Measurements from ENCODE around the gene C6orf15.
A peak's percentile ranks its signal among the peaks of the same experiment; 100 is the strongest.

C6orf15 gene

GRCh38 chr6:31090973-31091364, 21.4 kb downstream of the C6orf15 start:
- no peaks in the 10 kb centered on the region for H3K9me3 ChIP-seq (ENCODE audit: low read length)
- no peaks in the 10 kb centered on the region for H3F3A ChIP-seq (ENCODE audit: insufficient read depth, low read length)
- no peaks in the 10 kb centered on the region for H3K36me3 ChIP-seq (ENCODE audit: insufficient read depth, low read length)
- H3K27me3 ChIP-seq (ENCODE audit: insufficient read depth, low read length) = peaks cover 5% of the 10 kb centered on the region; the same call in 1 of the 2 replicates
- no peaks in the 10 kb centered on the region for H4K20me1 ChIP-seq (ENCODE audit: insufficient read depth, low read length)
- no peaks in the 10 kb centered on the region for H3K4me1 ChIP-seq (ENCODE audit: insufficient read depth, low read length, severe bottlenecking)
- H3K9ac ChIP-seq (ENCODE audit: low read length) = no peak overlapping the region
- TF ChIP-seq CTCF (IDR thresholded peaks at IDR 0.05; ENCODE audit: low read length) = no peak
- TF ChIP-seq EZH2 (IDR thresholded peaks at IDR 0.05; ENCODE audit: borderline replicate concordance, low read length) = no peak
- no peak overlapping the region for H3K4me3 ChIP-seq (ENCODE audit: low read depth, low read length, poor library complexity, severe bottlenecking)
- no peaks in the 10 kb centered on the region for H3K9me2 ChIP-seq (ENCODE audit: low read depth, low read length)
- no peak overlapping the region for H2AFZ ChIP-seq (ENCODE audit: low read length)
- no peak overlapping the region for H3K27ac ChIP-seq (ENCODE audit: low read depth, low read length, poor library complexity, severe bottlenecking)
- H3K4me2 ChIP-seq (ENCODE audit: low read length) = no peak overlapping the region
- H3K79me2 ChIP-seq (ENCODE audit: insufficient read depth, low read length) = no peaks in the 10 kb centered on the region

GRCh38 chr6:31090275-31090972, 22.0 kb downstream of the C6orf15 start:
- no peaks in the 10 kb centered on the region for H3K9me3 ChIP-seq (ENCODE audit: low read length)
- peaks cover 9% of the 10 kb centered on the region; the same call in 1 of the 2 replicates for H3K27me3 ChIP-seq (ENCODE audit: insufficient read depth, low read length)
- no peaks in the 10 kb centered on the region for H3K79me2 ChIP-seq (ENCODE audit: insufficient read depth, low read length)
- H3K4me3 ChIP-seq (ENCODE audit: low read depth, low read length, poor library complexity, severe bottlenecking) = no peak overlapping the region
- no peak overlapping the region for H3K9ac ChIP-seq (ENCODE audit: low read length)
- H3K36me3 ChIP-seq (ENCODE audit: insufficient read depth, low read length) = no peaks in the 10 kb centered on the region
- no peaks in the 10 kb centered on the region for H3K9me2 ChIP-seq (ENCODE audit: low read depth, low read length)
- no peaks in the 10 kb centered on the region for H3K4me1 ChIP-seq (ENCODE audit: insufficient read depth, low read length, severe bottlenecking)
- no peak overlapping the region for H3K27ac ChIP-seq (ENCODE audit: low read depth, low read length, poor library complexity, severe bottlenecking)
- no peaks in the 10 kb centered on the region for H4K20me1 ChIP-seq (ENCODE audit: insufficient read depth, low read length)
- H3F3A ChIP-seq (ENCODE audit: insufficient read depth, low read length) = no peaks in the 10 kb centered on the region
- H2AFZ ChIP-seq (ENCODE audit: low read length) = no peak overlapping the region
- no peak for TF ChIP-seq EZH2 (IDR thresholded peaks at IDR 0.05; ENCODE audit: borderline replicate concordance, low read length)
- no peak for TF ChIP-seq CTCF (IDR thresholded peaks at IDR 0.05; ENCODE audit: low read length)
- no peak overlapping the region for H3K4me2 ChIP-seq (ENCODE audit: low read length)

GRCh38 chr6:31087494-31088089, 24.8 kb downstream of the C6orf15 start:
- Histone ChIP-seq H3K4me2 (ENCODE audit: low read length) (no peak overlapping the region), H3K4me3 (ENCODE audit: low read depth, low read length, poor library complexity, severe bottlenecking) (no peak overlapping the region), H4K20me1 (ENCODE audit: insufficient read depth, low read length) (no peaks in the 10 kb centered on the region), H2AFZ (ENCODE audit: low read length) (no peak overlapping the region), H3K27ac (ENCODE audit: low read depth, low read length, poor library complexity, severe bottlenecking) (no peak overlapping the region), H3K79me2 (ENCODE audit: insufficient read depth, low read length) (no peaks in the 10 kb centered on the region), H3K4me1 (ENCODE audit: insufficient read depth, low read length, severe bottlenecking) (no peaks in the 10 kb centered on the region), H3K9ac (ENCODE audit: low read length) (no peak overlapping the region), H3K9me2 (ENCODE audit: low read depth, low read length) (no peaks in the 10 kb centered on the region), H3K27me3 (ENCODE audit: insufficient read depth, low read length) (peaks cover 10% of the 10 kb centered on the region; the same call in 1 of the 2 replicates), H3F3A (ENCODE audit: insufficient read depth, low read length) (no peaks in the 10 kb centered on the region), H3K36me3 (ENCODE audit: insufficient read depth, low read length) (no peaks in the 10 kb centered on the region), H3K9me3 (ENCODE audit: low read length) (no peaks in the 10 kb centered on the region)
- peak; percentile 75 for TF ChIP-seq CTCF (IDR thresholded peaks at IDR 0.05; ENCODE audit: low read length)
- TF ChIP-seq EZH2 (IDR thresholded peaks at IDR 0.05; ENCODE audit: borderline replicate concordance, low read length) = no peak
